ENCODE measurements around the gene SPHKAP.
"Not testable (repeated sequence)": the region's sequence is repeated elsewhere in the genome, so short reads cannot be mapped to it uniquely, and the experiment has no call there.

Gene SPHKAP

DNA sequence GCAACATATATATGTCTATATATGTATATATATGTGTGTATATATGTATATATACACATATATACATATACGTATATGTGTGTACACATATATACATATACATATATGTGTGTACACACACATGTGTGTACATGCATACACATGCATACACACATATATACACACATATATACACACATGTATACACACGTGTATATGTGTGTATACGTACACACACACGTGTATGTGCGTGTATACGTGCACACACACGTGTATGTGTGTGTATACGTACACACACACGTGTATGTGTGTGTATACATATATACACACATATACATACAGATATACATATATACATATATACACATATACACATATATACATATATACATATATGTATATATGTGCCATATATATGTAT, 89.4 kb downstream of the SPHKAP start:
- DNase-seq, result no peak

DNA sequence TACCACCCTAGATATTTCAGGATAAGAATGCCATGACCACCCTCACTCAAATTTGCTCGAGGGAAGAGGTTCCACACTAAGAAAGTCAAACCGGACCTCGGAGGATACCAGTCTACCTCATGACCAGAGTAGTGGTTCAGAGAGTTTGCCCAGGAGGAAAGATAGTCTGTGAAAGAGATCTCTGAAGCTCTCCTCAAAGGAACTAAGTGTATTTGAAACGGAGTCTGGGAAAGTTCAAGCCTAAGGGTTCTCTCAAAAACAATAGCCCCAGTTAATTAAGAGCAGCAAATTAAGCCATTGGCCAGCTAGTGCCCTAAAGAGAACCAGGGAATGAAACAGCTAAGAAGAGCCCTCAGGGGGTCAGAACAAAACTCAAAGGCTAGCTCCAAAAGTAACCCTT, 94.9 kb downstream of the SPHKAP start:
- DNase-seq, result no peak

DNA sequence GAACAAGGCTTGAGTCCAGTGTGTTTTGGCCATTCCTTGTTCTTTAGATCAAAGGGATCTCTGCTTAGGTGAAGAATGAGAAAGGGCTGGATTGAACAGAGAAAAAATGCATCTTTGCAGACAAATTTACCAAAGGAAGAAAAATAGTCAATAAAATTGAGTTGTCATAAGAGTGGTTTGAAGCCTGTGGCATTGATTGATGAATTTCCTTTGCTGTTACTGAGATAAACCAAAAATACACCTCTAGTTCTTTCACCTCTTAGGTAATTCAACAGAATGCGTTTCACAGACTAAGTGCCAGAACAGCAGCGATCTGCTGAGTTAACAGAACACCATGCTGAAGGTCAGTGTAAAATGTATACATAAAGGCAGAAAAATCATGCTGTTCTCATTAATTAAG, 96.8 kb downstream of the SPHKAP start:
- no peak for DNase-seq

DNA sequence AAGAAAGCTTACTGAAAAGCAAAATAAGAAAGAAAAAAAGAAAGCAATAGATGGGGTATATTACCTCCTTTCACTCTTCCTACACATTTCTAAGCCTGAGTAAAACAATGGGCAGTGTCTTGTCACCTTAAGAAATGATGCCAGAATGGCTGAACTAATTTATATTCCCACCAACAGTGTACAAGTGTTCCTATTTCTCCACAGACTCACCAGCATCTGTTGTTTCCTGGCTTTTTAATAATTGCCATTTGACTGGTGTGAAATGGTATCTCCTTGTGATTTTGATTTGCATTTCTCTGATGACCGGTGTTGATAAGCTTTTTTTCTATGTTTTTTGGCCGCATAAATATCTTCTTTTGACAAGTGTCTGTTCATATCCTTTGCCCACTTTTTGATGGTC, 98.4 kb downstream of the SPHKAP start:
- DNase-seq, result no peak

GRCh38 chr2:228082571-228082970, 98.9 kb downstream of the SPHKAP start:
- no peak for DNase-seq

GRCh38 chr2:228079194-228079593, 102.3 kb downstream of the SPHKAP start:
- DNase-seq, result no peak

DNA sequence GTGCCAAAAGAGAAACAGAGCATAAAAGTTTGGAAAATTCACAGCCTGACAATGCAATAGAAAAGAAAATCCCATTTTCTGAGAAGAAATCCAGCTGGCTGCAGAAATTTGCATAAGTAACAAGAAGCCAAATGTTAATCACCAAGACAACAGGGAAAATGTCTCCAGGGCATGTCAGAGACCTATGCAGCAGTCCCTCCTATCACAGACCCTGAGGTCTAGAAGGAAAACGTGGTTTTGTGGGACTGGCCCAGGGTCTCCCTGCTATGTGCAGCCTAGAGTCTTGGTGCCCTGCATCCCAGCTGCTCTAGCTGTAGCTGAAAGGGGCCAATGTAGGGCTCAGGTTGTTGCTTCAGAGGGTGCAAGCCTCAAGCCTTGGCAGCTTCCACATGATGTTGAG, 104.8 kb downstream of the SPHKAP start:
- not testable (repeated sequence) for DNase-seq

DNA sequence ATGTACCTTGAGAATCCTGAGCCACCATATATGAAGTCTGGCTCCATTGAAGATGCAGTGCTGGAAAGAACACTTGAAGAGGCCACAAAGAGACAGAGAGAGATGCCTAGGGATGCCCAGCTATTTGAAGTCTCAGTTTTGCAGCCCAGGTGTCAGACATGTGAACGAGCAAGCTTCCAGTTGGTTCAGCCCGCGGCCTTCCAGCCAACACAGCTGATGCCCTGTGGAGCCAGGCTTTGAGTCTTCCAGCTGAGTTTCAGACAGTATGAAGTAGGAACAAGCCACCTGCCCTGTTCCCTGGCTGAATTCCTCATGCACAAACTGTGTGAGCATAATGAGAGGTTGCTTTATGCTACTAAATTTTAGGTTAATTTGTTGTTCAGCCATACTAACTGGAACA, 108.8 kb downstream of the SPHKAP start:
- DNase-seq, result no peak

DNA sequence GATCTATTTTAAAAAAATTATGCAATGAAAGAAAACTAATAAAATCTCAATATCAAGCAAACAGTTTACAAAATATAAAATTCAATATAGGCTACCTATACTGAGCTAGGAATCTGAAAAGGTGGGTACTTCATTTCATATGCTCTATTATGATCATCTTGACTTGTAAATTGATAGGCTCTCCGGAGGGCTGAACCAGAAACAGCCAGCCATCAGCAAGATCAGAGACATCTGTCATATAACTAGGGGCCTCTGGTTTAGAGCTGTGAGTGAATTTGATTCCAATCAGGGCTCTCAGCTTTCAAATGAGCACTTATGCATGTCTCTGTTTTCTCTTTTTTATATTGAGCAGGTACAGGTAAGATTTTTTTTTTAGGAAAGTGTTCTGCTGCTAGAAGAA, 114.2 kb downstream of the SPHKAP start:
- DNase-seq, result no peak

DNA sequence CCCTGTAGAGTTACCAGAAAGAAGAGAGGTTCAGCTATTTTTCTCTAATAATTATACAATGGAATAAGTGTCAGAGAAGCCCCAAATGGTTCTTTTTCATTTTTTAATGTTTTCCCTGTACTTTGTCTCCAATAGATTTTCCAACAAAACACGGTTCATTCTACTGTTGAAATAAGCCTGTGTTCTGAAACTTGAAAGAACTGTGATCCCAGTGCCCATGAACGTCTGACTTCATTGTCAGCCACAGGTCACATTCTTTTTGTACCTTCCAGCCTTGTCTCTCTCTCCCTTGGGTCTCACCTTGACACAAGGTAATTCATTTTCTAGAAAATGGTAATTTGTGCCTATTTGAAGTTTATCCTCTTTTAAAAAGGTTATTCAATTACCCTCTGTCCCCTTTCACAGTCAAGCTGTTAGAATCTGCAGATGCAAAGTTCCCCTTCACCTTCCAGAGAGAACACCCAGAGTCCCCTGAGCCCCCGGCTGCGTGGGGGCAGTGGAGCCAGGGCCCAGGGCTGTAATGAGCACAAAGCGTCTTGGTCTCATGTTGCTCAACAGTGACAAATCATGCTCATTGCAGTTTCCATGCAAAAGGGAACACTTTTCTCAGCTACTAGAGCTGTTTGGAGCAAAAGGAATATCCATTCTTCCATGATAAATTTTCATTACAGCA, 115.2 kb downstream of the SPHKAP start:
- no peak for DNase-seq

GRCh38 chr2:228065686-228066085, 115.8 kb downstream of the SPHKAP start:
- DNase-seq, result no peak

- DNase-seq, result no peak
Measured at GRCh38 chr2:228064796-228065315, 116.6 kb downstream of the SPHKAP start.

- DNase-seq, result no peak
Measured at GRCh38 chr2:228064024-228064423, 117.5 kb downstream of the SPHKAP start.

GRCh38 chr2:228063558-228063957, 117.9 kb downstream of the SPHKAP start:
- DNase-seq, result no peak

- no peak for DNase-seq
Measured at GRCh38 chr2:228059735-228060134, 121.8 kb downstream of the SPHKAP start.

GRCh38 chr2:228056293-228057097, 125.0 kb downstream of the SPHKAP start:
- no peak for DNase-seq

GRCh38 chr2:228048838-228049490, 132.5 kb downstream of the SPHKAP start:
- no peak for DNase-seq

DNA sequence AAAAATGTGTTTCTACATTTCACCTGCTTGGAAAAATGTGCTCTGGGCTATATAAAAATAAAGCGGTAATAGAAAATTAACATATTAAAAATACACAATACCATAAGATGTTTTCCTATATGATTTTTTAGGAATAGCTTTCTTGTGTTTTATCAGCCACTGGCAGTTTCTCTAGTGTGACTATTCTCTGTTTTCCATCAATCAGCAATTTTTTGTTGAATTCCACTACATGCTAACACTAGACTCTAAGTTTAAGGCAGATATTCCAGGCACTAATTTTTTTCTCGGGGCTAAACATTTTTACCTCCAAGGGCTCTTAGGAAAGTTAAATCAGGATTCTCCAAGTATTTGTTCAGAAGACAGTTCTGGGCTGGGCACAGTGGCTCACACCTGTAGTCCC, 140.5 kb downstream of the SPHKAP start:
- DNase-seq, result no peak

- no peak for DNase-seq
Measured at GRCh38 chr2:228039752-228040534, 141.5 kb downstream of the SPHKAP start.

DNA sequence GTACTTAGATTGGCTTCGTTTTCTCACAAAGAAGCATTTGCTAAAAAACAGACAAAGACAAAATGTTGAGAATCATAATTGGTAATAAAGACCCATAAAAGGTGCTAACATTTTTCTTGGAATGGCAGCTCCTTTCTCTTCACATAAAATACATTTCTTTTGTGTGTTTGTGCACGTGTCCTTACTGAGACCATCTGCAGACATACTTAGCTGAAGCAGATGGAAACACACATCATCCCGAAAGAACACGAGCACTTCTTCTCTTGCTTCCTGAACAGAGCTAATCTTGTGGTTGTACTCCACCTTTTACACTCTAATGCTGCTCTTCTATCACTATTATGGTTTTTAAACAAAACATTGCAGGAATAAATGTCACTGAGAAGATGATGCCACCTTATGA, 142.5 kb downstream of the SPHKAP start:
- DNase-seq, result no peak

DNA sequence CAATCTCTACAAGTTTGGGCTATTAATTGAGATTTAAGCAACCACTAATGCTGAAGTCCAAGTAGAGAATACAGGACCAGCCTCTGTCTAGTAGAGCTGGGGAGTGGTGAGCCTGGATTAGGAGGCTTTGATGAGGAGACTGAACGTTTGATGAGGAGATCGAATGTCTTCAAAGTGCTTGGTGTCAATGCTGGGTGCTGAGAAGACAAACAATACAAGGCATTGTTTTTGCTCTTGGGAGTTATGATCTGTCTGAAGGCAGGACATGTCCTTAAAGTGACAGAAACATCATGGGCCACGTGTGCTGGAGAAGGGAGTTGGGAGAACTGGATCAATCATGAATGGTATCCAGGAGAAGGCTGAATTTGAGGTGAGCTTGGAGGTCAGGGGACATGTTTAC, 143.6 kb downstream of the SPHKAP start:
- no peak for DNase-seq

DNA sequence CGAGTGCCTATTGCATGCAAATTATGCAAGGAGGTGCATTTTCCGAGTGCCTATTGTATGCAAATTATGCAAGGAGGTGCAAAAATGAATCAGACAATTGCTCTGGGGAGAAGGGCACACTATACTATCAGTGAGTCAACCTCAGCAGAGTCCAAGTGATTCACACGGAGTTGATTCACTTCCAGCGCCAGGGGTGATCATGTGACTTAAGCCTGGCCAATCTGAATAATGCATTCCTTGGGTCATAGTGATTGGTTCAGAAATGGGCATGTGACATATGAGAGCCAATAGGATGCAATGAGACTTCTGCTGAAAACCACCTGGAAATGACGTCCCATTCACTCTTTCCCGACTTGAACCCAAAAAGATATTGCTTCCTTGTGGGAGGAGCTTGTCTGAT, 157.9 kb downstream of the SPHKAP start:
- DNase-seq, result no peak

DNA sequence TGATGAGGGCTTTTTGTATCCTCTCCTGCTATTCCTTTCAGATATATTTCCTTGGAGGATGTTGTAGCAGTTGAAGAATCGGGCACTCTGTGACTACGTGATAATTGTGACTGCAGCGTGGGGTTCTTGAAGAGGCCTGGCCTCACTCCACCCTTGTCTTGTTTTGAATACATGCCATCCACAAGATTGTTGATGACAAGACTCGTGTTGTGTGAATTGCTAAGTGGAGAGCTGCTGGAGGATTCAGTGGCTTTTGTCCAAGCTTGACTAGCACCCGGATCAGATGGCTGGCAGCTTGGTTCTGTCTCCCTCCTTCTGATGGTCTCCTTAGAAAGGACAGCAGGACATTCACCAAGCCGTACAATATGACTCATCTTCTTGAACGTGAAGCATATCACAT, 163.2 kb downstream of the SPHKAP start:
- DNase-seq, result no peak
